SH-SY5Y (cell line): ENCODE results near the gene HMCN1.

Experiments used
- GATA2 ChIP-seq: IDR thresholded peaks from 2 replicates; pipeline ENCODE4 v1.6.1; 2011; ENCODE audit warnings: mild to moderate bottlenecking, low read depth, low read length
- GATA3 ChIP-seq: IDR thresholded peaks from 2 replicates; pipeline ENCODE4 v1.6.1; 2011; ENCODE audit warnings: low read depth, mild to moderate bottlenecking, low read length, moderate library complexity

DNA sequence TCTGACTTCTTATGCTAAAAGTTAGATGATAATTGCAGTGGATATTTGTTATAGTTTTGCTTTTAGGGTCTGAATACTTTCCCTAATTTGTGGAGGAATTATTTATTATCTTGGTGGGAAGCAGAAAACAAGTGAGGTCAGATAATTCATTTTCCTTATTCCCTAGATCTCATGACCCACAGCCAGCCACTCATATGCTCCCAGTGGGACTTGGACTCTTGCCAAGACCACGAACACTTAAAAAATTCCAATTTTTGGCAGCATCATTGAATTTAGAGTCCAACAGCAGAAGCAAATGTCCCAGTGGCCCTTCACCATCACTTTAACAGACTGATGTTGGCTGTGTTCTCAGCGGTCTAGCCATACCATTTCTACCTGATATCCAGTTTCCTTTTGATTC, 204.2 kb downstream of the HMCN1 start:
- TF ChIP-seq GATA2 (no peak), GATA3 (no peak)
